ENCODE measurements around the gene GLRA2.

GLRA2 gene

GRCh38 chrX:14630733-14631132, 101.4 kb downstream of the GLRA2 start:
- H2AFZ ChIP-seq (ENCODE audit: low read depth, low read length, severe bottlenecking) = no peak overlapping the region
- H3K79me2 ChIP-seq (ENCODE audit: insufficient read depth, low read length) = no peaks in the 10 kb centered on the region
- no peaks in the 10 kb centered on the region for H4K20me1 ChIP-seq (ENCODE audit: low read depth, low read length)
- no peak overlapping the region for H3K9ac ChIP-seq (ENCODE audit: low read length)
- H3K9me2 ChIP-seq (replicated peaks; ENCODE audit: insufficient read depth, low read length) = no peaks in the 10 kb centered on the region
- H3K4me3 ChIP-seq (ENCODE audit: insufficient read depth, low read length, poor library complexity, severe bottlenecking) = no peak overlapping the region
- H3K27me3 ChIP-seq (ENCODE audit: low read length) = no peaks in the 10 kb centered on the region
- H3K4me2 ChIP-seq (ENCODE audit: low read depth, low read length, poor library complexity, severe bottlenecking) = no peak overlapping the region
- H3F3A ChIP-seq (ENCODE audit: insufficient read depth) = no peaks in the 10 kb centered on the region
- no peak for TF ChIP-seq EZH2phosphoT487 (conservative IDR thresholded peaks at IDR 0.05; ENCODE audit: low read length)
- TF ChIP-seq CTCF (IDR thresholded peaks at IDR 0.05; ENCODE audit: insufficient read depth, low read length, poor library complexity, severe bottlenecking) = no peak
- no peak overlapping the region for H3K27ac ChIP-seq (ENCODE audit: low read depth, low read length)
- H3K9me3 ChIP-seq (ENCODE audit: insufficient read depth, low read length) = no peaks in the 10 kb centered on the region
- H3K36me3 ChIP-seq (ENCODE audit: low read length) = no peaks in the 10 kb centered on the region

GRCh38 chrX:14641681-14642655, 112.6 kb downstream of the GLRA2 start:
- no peaks in the 10 kb centered on the region for H3K36me3 ChIP-seq (ENCODE audit: low read length)
- H3K27ac ChIP-seq (ENCODE audit: low read depth, low read length) = no peak overlapping the region
- H3F3A ChIP-seq (ENCODE audit: insufficient read depth) = no peaks in the 10 kb centered on the region
- H3K9me2 ChIP-seq (replicated peaks; ENCODE audit: insufficient read depth, low read length) = no peaks in the 10 kb centered on the region
- TF ChIP-seq EZH2phosphoT487 (conservative IDR thresholded peaks at IDR 0.05; ENCODE audit: low read length) (no peak), CTCF (IDR thresholded peaks at IDR 0.05; ENCODE audit: insufficient read depth, low read length, poor library complexity, severe bottlenecking) (no peak)
- H2AFZ ChIP-seq (ENCODE audit: low read depth, low read length, severe bottlenecking) = no peak overlapping the region
- H3K79me2 ChIP-seq (ENCODE audit: insufficient read depth, low read length) = no peaks in the 10 kb centered on the region
- no peak overlapping the region for H3K4me2 ChIP-seq (ENCODE audit: low read depth, low read length, poor library complexity, severe bottlenecking)
- H3K9me3 ChIP-seq (ENCODE audit: insufficient read depth, low read length) = no peaks in the 10 kb centered on the region
- H3K4me3 ChIP-seq (ENCODE audit: insufficient read depth, low read length, poor library complexity, severe bottlenecking) = no peak overlapping the region
- no peaks in the 10 kb centered on the region for H3K27me3 ChIP-seq (ENCODE audit: low read length)
- H4K20me1 ChIP-seq (ENCODE audit: low read depth, low read length) = no peaks in the 10 kb centered on the region
- no peak overlapping the region for H3K9ac ChIP-seq (ENCODE audit: low read length)

GRCh38 chrX:14660970-14661369, 131.6 kb downstream of the GLRA2 start:
- H3K79me2 ChIP-seq (ENCODE audit: insufficient read depth, low read length) = no peaks in the 10 kb centered on the region
- H3K27me3 ChIP-seq (ENCODE audit: low read length) = no peaks in the 10 kb centered on the region
- no peaks in the 10 kb centered on the region for H3K36me3 ChIP-seq (ENCODE audit: low read length)
- no peak overlapping the region for H2AFZ ChIP-seq (ENCODE audit: low read depth, low read length, severe bottlenecking)
- H4K20me1 ChIP-seq (ENCODE audit: low read depth, low read length) = no peaks in the 10 kb centered on the region
- H3K9me3 ChIP-seq (ENCODE audit: insufficient read depth, low read length) = no peaks in the 10 kb centered on the region
- TF ChIP-seq EZH2phosphoT487 (conservative IDR thresholded peaks at IDR 0.05; ENCODE audit: low read length) (no peak), CTCF (IDR thresholded peaks at IDR 0.05; ENCODE audit: insufficient read depth, low read length, poor library complexity, severe bottlenecking) (no peak)
- no peak overlapping the region for H3K9ac ChIP-seq (ENCODE audit: low read length)
- no peaks in the 10 kb centered on the region for H3F3A ChIP-seq (ENCODE audit: insufficient read depth)
- H3K27ac ChIP-seq (ENCODE audit: low read depth, low read length) = no peak overlapping the region
- H3K9me2 ChIP-seq (replicated peaks; ENCODE audit: insufficient read depth, low read length) = no peaks in the 10 kb centered on the region
- no peak overlapping the region for H3K4me2 ChIP-seq (ENCODE audit: low read depth, low read length, poor library complexity, severe bottlenecking)
- H3K4me3 ChIP-seq (ENCODE audit: insufficient read depth, low read length, poor library complexity, severe bottlenecking) = no peak overlapping the region
